ENCODE results near the gene NCR3LG1.
"Not testable (repeated sequence)": the region's sequence is repeated elsewhere in the genome, so short reads cannot be mapped to it uniquely, and the experiment has no call there.

Gene NCR3LG1

DNA sequence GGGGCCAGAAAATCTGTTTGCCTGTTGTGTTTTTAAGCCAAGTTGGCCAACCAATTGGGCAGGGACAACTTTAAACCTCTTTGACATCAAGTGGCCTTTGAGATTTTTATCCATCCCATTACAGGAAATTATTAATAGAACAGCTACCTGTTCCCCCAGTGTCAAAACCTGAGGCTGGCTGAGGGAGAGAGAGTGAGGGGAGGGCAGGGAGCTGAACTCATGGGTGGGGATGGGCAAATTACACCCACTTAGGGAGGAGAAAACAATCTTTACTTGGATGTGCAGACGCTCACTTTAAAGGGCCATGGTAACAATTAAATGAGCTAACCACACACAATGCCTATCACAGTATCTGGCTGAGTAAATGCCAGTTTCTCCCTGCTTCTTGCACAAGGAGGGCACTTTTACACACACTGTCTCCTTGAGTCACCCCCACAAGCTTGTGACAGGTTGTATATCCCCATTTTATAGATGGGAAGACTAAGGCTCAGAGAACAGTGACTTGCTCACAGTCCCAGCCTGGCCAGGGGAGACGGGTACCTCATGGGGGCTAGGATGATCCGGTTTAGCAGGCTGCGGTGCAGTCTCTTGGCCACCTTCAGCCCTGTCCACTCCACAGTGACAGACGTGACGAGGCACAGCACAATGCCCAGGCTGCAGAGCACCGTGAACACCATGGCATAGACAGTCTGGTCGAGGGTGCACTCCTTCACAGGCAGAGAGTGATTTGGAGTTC is 54.6 kb downstream of the NCR3LG1 start:
- in situ Hi-C loops (cut with HindIII; ENCODE audit: low pct_ligation_motif_present, low pct_unique_long_range_greater_than_20kb, low sequenced_read_pairs) = no loop called here
- DNase-seq = no peak

DNA sequence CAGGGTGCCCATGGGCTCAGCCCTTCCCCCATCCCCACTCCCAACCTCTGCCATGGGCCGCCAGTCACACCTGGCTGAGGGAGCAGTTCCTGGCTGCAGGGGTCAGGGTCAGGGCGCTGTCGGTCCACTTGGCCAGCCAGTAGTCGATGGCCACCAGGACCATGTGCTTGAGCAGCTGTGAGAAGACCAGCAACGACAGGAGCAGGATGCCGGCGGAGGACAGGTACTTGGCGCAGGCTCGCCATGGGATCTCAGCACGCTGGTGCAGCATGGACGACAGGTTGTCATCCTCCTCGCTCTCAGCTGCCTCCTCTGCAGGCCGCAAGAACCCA is 55.2 kb downstream of the NCR3LG1 start:
- no peak for DNase-seq
- in situ Hi-C loops (cut with HindIII; ENCODE audit: low pct_ligation_motif_present, low pct_unique_long_range_greater_than_20kb, low sequenced_read_pairs) = no loop called here

DNA sequence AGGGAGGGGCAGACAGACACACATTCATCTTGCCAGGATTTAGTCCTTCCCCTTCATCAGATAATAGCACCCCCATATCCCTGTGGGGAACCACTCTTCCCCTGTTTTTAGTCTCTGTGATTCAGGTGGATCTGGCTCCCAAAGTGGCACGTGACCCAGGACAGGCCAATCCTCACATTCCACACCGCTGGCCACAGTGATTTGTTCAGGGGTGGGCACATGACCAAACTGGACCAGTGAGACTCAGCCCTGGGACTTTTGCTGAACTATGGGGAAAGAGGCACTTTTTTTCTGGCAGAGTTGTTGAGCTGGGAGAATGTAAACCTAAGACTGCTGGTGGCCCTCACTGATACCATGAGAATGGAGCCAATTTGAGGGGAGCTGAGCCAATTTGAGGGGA is 56.0 kb downstream of the NCR3LG1 start:
- in situ Hi-C loops (cut with HindIII; ENCODE audit: low pct_ligation_motif_present, low pct_unique_long_range_greater_than_20kb, low sequenced_read_pairs) = no loop called here
- no peak for DNase-seq

DNA sequence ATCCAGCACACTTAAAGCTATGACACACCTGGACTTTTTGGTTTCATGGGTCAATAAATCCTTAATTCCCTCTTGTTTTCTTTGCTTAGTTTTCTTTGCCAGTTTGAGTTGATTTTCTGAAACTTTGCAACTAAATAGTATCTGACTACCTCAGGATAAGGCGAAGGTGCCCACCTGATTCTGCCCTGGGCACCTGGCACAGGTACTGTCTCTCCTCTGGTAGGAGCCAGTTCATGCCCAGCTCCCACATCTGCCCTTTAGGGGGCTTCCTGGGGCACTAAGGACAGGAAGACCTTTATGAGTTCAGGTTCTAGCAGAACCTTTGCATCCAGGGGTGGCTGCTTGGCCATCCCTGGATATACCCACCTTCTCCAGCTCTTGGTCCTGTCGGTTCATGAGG is 56.4 kb downstream of the NCR3LG1 start:
- in situ Hi-C loops (cut with HindIII; ENCODE audit: low pct_ligation_motif_present, low pct_unique_long_range_greater_than_20kb, low sequenced_read_pairs) = no loop called here
- no peak for DNase-seq

DNA sequence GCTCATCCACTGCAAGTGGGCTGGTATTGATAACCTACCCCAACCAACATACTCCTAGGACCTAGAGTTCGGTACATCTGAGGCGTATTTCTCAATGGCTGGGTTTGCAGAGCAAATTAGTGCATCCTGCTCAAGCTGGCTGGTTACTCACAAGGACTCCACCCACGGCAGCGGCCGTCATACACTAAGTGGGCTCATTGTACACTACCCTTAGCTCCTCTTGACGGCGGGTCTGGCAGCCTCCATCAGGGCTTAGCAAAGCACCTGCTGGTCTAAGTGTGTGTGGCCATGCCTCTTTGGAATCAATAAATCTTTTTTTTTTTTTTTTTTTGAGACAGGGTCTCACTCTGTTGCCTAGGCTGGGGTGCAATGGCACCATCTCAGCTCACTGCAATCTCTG is 57.0 kb downstream of the NCR3LG1 start:
- no peak for DNase-seq
- in situ Hi-C loops (cut with HindIII; ENCODE audit: low pct_ligation_motif_present, low pct_unique_long_range_greater_than_20kb, low sequenced_read_pairs) = no loop called here

DNA sequence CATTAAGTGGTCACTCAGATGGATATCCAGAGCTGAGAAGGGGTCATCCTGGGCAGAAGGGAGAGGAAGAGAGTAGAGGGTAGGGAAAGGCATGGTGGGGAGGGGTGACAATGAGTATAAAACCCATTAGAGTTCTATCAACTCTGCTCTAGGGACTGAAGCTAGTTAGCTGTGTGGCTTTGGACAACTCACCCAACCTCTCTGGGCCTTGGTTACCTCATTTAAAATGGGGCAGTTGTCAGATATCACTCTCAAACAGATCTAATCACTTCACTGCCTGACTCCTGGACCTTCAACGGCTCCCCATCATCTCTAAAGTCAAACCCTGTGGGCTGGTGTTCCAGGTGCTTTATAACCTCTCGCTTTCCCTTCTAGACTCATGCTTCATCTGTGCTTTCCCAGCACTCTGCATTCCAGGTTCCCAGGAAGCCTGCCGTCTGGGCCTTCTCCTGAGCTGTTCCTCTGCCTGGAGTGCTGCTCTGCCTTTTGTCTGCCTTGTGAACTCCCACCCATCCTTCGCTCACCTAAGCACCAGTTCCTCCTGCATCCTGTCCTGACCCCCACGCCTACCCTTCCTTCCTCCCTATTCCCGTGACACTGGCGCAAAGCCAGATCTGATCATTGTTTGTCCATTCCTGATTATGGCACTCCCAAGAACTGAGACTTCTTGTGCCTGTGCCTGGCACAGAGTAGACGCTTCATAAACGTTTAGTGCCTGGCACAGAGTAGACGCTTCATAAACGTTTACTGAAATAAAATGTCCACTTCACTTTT is 59.2 kb downstream of the NCR3LG1 start:
- in situ Hi-C loops (cut with HindIII; ENCODE audit: low pct_ligation_motif_present, low pct_unique_long_range_greater_than_20kb, low sequenced_read_pairs) = no loop called here
- DNase-seq = no peak

DNA sequence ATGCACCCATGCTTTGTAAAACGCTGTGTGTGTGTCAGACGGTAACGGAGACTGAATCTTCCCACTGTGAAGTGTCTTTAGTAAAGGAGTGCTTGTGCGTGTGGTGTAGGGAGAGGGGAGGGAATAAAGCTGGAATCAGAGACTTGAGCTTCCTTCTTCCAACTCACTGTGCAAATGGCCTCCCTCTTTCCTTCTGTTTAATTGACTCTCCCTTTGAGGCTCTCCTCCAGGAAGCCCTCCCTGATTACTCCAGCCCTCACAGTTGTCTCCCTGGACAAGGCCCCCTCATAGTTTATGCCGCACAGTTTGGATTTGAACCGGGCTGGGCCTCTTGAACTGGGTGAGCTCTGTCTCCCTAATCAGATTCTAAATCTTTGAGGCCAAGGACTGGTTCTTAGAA is 59.8 kb downstream of the NCR3LG1 start:
- DNase-seq = no peak
- in situ Hi-C loops (cut with HindIII; ENCODE audit: low pct_ligation_motif_present, low pct_unique_long_range_greater_than_20kb, low sequenced_read_pairs) = no loop called here

DNA sequence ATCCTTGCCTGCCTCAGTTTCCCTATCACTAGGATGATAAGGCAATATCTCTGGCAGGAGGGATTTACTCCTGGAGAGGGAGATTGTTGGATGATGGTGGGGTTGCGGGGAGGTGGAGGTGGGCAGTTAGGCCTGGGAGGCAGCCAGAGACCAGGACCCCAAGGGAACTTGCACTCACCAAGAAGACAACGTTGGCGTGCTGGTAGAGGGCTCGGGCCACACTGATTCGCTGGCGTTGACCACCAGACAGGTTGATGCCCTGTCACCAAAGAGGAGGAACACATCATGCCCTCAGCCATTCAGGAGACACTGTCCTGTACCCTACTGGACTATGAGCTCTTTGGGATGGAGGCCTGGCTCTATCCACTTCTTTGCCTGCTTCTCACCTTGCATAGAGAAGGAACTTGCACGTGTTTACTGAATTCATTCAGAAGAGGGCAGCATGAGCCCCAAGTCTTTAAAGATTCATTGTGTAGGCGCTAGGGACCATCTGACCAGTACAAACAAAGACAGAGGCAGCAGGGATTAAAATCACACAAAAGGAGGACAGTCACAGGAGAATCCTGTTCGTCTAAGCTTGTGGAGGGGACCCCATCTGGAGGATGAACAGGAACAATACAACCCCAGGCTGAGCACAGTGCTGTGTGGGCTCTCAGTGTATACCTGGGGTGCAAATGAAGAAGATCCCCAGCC is 61.0 kb downstream of the NCR3LG1 start:
- no peak for DNase-seq
- in situ Hi-C loops (cut with HindIII; ENCODE audit: low pct_ligation_motif_present, low pct_unique_long_range_greater_than_20kb, low sequenced_read_pairs) = no loop called here

DNA sequence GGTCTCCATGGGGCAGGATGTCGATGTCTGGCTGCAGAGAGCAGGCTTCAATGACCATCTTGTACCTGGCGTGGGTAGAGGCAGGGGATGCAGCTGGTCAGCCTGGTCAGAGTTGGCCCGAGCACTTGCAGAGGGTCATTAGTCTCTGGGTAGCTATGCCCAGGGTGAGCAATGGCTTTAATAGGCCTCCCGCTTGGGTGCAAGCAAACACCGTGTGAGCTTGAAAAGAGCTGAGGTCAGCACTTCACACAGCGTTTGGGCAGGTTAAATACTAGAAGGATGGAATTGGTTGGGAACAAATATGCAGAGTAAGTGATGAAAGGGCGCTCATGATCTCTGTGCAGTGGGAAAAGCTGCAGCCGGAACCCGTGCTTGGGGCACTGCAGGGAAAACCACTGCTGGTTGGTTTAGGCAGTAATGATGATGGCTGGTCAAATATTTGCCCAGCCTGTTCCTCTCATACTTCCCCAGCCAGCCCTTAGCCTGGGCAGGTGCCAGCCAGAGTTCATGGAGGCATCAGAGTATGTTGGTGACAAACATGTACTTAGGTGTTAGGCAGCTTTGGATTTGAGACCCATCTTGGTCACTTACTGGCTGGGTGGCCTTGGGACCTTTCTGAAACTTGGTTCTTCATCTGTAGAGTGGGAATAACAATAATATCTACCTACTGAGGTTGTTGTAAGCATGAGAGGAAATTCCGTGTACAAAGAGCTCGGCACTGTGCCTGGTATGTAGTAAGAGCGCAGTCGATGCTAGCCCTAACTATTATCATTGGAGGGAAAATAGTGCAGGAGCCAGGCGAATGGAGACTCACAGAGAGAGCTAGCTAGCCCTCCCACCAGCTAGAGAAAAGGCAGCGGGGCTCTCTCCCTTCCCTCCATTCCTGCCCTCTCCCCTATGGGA is 62.1 kb downstream of the NCR3LG1 start:
- DNase-seq = no peak
- in situ Hi-C loops (cut with HindIII; ENCODE audit: low pct_ligation_motif_present, low pct_unique_long_range_greater_than_20kb, low sequenced_read_pairs) = no loop called here

DNA sequence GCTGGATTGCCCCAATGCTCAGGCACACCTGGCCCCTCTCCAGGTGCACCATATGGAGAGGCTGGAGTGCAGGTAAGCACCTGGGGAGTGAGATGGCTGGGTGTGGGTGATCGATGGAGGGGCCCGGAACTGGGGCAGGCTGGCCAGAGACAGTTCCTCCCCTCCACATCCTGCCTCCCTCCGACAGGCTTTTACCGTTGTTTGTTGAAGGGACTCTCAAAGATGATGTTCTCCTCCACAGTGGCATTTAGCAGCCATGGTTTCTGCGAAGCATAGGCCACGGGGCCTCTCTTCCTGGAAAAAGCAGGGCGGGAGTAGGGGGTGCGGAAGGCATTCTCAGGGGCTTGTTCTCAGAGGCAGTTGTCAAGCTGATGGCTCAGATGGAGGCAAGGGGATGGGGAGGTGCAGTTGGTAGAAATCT is 62.7 kb downstream of the NCR3LG1 start:
- in situ Hi-C loops (cut with HindIII; ENCODE audit: low pct_ligation_motif_present, low pct_unique_long_range_greater_than_20kb, low sequenced_read_pairs) = no loop called here
- DNase-seq = no peak

DNA sequence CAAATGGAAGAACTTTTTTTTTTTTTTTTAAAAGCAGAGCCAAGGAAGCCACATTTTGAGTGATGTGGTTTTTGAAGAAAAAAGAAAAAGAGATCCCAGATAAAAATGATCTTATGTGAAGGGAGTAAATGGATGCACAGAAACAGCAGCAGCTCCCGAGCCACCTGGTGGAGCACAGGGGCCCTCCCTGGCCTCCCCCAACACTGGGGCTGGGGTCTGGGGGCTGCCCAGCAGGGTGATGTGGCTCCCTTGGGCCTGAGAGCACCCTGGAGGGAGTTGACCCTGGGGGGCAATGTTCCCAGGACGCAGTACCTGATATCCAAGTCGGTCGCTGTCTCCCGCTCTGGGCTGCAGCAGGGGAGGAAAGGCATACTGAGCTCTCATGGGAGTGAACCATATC is 63.4 kb downstream of the NCR3LG1 start:
- DNase-seq = no peak
- in situ Hi-C loops (cut with HindIII; ENCODE audit: low pct_ligation_motif_present, low pct_unique_long_range_greater_than_20kb, low sequenced_read_pairs) = no loop called here

DNA sequence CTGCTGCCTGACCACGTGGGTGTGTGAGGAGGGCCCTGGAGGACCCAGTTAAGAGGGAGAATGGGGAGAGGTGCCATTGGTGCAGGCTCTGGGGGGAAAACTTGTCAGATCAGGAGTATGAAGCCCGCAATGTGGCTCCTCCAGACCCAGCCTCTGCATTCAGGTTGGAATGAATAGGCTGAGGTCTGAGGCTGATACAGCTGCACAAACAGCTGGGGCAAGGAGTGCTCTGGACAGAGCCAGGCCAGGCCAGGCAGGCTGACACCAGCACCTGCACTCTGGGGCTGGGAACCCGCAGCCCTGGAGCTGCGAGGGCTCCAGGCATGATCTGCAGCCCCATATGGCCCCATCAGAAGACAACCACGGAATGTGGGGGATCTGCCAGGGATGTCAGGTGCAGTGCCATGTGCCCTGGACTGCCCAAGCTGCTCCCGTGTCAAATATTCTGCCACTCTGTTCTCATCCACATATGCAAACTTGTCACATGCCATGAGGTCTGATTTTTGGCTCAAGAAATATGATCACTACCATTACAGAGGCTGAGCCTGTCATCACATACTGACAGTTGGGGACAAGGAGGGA is 64.0 kb downstream of the NCR3LG1 start:
- in situ Hi-C loops (cut with HindIII; ENCODE audit: low pct_ligation_motif_present, low pct_unique_long_range_greater_than_20kb, low sequenced_read_pairs) = no loop called here
- DNase-seq = no peak

DNA sequence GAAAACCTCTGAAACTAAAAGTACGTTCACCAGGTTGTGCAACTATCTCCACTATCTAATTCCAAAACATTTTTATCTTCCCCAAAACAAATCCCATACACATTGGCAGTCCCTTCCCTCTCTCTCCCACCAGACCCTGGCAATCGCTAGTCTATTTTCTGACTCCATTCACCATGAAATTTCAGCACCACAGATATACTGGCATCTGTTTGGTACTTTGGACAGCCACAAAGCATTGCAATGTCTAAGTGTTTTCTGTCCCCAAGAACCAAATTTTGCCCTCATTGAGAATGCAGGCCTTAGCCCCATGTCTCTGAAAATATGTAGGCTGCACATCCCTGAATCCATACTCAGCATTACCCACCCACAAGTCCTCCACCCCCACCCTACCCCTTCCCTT is 64.9 kb downstream of the NCR3LG1 start:
- in situ Hi-C loops (cut with HindIII; ENCODE audit: low pct_ligation_motif_present, low pct_unique_long_range_greater_than_20kb, low sequenced_read_pairs) = no loop called here
- DNase-seq = no peak

DNA sequence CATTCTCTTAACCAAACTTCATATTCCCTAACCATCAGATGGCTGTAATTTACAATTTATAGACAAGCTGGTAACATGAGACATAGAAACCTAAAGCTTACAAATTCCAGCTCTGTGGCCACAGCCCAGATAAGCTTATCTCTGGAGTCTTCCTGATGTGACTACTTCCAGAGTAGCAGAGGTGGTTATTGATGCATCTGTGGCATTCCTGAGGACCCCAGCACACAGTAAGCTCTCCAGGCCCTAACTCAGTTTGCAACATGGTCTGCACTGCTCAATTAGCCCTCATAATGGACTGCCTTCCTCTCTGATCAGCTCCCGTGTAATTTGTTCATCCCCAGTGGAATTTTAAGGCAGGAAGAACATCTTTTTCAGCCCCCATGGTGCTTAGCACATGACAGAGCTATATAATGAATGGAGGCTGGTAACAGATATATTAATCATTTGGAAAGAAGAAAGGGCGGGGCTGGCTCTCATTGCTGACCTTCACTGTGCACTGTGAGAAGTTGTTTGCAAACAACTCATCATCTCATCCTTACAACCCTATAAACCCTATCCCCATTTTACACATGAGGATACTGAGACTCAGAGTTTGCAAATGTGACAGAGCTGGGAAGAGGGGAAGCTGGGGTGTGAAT is 67.0 kb downstream of the NCR3LG1 start:
- in situ Hi-C loops (cut with HindIII; ENCODE audit: low pct_ligation_motif_present, low pct_unique_long_range_greater_than_20kb, low sequenced_read_pairs) = no loop called here
- no peak for DNase-seq

DNA sequence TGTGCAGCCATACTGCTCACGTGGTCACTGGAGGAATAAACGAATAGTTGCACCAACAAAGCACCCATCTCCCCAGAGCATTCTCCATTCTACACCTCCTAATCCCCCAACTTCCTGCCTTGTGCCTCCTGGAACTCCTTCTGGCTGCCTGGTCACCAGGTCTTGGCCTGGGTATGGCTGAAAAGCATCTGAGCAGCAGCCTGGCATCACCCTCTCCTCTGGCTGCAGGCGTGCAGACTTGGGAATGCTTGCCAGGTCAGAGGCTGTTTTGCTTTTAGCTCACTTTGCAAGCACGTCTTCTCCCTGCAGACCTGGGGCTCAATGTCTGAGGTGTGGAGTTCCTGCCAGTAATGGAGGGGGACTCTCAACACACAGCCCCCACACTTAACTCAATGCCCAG is 70.2 kb downstream of the NCR3LG1 start:
- in situ Hi-C loops (cut with HindIII; ENCODE audit: low pct_ligation_motif_present, low pct_unique_long_range_greater_than_20kb, low sequenced_read_pairs) = no loop called here
- DNase-seq = no peak

DNA sequence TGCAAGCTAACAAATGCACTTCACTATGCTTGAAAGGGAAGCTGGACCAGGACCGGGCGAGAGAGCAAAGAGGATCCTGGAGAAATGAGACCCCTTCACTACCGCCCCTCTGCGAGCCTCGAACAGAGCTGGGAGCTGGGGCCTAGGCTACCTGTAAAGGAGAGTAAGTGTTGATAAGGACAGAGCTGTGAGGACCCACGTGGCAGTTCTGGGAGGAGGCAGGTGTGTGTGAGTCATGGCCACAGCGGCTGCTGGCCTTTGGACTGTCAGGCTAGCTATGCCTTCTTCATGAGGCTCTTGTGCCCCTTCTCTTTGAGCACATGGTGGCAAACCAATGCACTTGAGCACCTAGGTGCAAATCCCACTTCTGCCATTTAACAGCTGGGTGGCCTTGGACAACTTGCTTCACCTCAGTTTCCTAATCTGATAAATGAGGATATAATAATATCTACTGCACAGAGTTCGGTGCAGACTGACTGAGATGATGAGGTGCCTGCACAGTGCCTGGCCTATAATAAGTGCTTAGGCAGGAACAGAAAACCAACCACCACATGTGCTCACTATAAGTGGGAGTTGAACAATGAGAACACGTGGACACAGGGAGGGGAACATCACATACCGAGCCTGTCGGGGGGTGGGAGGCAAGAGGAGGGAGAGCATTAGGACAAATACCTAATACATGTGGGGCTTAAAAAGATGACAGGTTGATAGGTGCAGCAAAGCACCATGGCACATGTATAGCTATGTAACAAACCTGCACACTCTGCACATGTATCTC is 72.1 kb downstream of the NCR3LG1 start:
- DNase-seq = no peak

DNA sequence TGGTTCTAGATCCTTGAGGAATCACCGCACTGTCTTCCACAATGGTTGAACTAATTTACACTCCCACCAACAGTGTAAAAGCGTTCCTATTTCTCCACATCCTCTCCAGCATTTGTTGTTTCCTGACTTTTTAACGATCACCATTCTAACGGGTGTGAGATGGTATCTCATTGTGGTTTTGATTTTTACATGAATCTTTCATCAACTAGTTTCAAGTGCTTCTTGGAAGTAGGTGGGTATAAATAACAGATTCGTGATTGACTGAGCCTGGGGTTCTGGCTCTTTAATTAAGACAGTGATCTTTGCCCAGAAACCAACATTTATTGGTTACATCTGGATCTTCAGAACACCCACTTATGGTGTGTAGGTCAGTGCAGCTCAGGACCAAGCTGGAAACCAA is 74.6 kb downstream of the NCR3LG1 start:
- in situ Hi-C loops (cut with HindIII; ENCODE audit: low pct_ligation_motif_present, low pct_unique_long_range_greater_than_20kb, low sequenced_read_pairs); DNase-seq: not testable (repeated sequence)

More for the DNA sequence above, 72.1 kb downstream of the NCR3LG1 start:
- in situ Hi-C loops (cut with HindIII; ENCODE audit: low pct_ligation_motif_present, low pct_unique_long_range_greater_than_20kb, low sequenced_read_pairs) = no loop called here
